ENCODE data around the gene SCML2.
"Not testable (repeated sequence)": the region's sequence is repeated elsewhere in the genome, so short reads cannot be mapped to it uniquely, and the experiment has no call there.

The SCML2 gene

DNA sequence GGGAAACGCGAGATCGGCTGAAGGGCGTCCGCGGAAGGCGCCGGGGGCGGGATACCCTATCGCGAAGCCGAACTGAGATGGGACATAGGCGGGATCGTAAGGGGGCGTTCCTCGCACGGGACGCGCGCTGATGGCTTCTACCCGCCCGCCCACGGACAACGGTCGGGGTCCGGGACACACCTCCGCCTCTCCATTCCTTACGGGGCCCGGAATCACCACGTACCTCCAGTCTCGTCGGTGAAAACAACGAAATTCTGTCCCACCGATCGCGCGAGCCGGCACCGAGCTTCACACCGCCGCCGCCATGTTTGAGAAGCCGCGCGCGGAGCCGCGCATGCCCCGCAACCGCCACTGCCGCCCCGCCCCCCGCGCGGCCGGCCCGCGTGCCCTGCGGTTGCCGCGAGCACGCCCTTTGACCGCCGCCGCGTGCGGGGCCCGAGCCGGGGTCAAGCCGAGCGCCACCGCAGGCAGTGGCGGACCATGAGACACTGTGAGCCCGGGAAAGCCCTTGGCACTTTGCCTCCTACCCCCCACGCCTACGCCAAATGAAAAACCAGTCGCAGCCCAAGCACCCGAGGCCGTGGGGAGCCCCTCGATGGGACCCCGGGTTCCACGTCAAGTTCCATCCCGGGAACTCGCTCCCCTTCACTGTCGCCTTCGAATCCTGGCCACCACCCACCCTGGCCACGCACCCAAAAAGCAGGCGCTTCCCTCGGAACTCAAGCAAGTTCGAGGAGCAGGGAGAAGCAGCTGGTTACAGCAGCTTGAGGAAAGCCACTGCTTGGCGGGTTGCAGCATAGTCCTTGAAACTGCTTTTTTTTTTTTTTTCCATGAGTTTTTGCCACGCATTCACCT is at the start of gene SCML2:
TSS of gene SCML2 (minus strand) at position 320 of the 855 bp plus-strand sequence. CDS start 20,617 bp downstream, outside the sequence.
- DNase-seq (ENCODE audit: low read depth in 1 of 2, low spot score in 1 of 2), result no peak

DNA sequence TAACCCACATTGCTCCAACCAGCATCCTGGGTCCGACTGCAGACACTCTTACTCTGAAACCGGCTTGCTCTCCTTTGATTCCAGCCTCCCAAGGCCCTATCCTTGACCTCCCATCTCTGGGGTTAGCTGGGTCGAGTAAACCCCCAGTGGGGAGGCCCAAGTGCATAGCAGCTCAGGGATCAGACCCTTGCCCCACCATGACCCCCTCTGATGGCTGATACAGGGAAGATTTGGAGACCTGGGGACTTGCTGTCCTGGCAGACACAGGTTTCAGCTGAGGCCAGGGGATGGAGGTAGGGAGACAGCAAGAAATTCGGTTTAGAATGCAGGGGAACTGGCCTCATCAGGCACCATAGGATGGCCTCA is 47.3 kb upstream of the SCML2 start:
- DNase-seq (ENCODE audit: low read depth in 1 of 2, low spot score in 1 of 2), result no peak

DNA sequence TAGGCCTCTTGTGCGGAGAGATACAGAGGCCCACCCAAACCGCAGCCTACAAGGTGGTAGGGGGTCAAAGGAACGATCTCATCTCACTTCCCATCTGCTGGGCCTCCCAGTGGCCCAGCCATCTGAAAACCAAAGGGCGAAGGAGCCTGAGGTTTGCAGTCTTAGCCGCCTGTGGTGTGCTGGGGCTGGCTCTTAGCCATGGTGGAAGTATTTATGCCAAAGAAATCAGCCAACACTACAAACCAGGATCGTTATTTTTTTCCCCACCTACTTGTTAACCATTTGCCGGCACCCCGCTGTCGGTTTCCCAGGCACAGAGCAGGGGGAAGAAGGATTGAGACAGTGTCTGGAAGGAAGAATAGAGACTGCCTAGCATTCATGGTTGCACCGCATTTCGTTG is 40.0 kb upstream of the SCML2 start:
- no peak for DNase-seq (ENCODE audit: low read depth in 1 of 2, low spot score in 1 of 2)

DNA sequence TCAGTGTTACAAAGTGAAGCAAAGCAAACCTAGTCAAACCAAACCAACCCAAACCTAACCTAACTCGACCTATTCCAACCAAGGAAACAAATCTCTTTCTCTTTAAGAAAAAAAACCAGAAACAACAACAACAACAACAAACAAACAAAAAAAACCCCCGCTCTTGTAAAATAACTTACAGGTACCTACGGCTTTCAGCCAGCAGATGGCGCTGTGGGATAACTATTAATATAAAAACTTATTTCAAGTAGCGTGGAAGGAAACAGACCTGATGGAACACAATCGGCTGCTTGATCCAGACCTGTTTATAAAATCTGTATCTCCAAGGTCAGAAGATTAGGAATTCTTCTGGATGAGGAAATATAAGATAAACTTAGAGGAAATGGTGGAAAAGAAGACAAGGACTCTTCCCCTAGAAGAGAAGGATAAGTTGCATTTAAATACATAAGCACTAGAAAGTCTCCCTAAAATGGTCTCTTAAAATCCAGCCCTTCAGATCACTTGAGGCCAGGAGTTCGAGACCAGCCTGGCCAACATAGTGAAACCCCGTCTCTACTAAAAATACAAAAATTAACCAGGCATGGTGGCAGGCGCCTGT is 36.6 kb upstream of the SCML2 start:
- DNase-seq (ENCODE audit: low read depth in 1 of 2, low spot score in 1 of 2), result peak; percentile 16 to 53

DNA sequence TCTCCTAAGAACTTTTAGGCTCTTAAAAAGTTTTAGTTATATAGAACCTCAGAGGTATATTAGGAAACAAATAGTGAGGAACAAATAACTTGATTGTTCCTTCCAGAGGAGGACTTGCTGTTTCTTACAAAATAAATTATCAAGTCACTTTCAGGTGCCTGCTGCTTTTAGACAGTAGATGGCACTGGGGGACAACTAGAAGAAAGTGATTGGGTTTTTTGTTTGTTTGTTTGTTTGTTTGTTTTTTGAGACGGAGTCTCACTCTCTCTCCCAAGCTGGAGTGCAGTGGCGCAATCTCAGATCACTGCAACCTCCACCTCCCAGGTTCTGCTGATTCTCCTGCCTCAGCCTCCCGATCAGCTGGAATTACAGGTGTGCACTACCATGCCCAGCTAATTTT is 35.5 kb upstream of the SCML2 start:
- DNase-seq (ENCODE audit: low read depth in 1 of 2, low spot score in 1 of 2), result no peak

DNA sequence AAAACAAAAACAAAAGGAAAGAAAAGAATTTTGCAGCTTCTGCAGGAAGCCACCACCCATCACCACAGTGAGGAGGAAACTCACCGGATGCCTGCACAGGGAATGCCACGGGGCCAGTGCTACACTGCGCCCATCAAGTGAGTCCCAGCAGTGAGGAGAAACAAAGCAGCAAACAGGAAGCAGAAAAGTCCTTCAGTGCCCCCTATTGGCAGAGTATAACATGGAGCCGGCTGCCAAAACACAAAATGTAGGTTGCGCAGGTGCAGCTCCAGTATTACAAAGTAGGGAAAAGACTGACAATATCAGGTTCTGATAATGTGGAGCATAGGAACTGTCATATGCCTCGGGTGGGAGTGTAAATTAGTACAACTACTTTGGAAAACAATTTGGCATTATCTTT is 23.3 kb upstream of the SCML2 start:
- DNase-seq (ENCODE audit: low read depth in 1 of 2, low spot score in 1 of 2), result no peak

DNA sequence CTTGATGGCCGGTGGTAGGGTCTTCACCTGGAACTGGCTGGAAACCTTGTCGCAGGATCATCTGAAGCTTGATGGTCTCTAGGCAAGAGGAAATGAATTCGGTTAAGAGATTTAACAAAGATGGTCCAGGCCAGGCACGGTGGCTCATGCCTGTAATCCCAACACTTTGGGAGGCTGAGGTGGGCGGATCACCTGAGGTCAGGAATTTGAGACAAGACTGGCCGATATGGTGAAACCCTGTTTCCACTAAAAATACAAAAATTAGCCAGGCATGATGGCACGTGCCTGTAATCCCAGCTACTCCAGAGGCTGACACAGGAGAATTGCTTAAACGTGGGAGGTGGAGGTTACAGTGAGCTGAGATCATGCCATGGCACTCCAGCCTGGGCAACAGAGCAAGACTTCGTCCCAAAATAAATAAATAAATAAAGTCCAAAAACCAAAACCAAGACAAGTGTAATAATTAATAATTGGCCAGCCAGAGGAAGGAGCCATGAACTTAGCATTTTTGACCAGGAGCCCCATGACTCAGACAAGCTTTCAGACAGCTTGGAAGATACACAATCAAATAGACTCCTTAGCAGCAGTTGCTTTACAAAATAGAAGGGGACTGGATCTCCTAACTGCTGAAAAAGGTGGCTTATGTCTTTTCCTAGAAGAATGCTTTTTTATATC is 20.8 kb upstream of the SCML2 start:
- DNase-seq (ENCODE audit: low read depth in 1 of 2, low spot score in 1 of 2), result not testable (repeated sequence)

DNA sequence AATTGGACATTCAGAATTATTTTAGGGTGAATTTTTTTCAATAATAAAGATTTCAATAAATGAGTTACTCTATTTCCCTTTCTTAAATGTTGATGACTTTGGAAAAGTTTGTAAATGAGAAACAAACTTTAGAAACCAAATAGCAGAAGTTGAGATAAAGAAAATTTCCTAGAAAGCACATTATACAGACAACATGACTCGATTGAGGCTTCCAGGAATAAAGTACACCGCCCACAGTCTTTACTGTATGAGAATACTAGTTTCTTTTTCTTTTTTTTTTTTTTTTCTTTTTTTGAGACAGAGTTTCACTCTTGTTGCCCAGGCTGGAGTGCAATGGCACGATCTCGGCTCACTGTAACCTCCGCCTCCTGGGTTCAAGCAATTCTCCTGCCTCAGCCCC is 14.6 kb upstream of the SCML2 start:
- DNase-seq (ENCODE audit: low read depth in 1 of 2, low spot score in 1 of 2), result not testable (repeated sequence)

DNA sequence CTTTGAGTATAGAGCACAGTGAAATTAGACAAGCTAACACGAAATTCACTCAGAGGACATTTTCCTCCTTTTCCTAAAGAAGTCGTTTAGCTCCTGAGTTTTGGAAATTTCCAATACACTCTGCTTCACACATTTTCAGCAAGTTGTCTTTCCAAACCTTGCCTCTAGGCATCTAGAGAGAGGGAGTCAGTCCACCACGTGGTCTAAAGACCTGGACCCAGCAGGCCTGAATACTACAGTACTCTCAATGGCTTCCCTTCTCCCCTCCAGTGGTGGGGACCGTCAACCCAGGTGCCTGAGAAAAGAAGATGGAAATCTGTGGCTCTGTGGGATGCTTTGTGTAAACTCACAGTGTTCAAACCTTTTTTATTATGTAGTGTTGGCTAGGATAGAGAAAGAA is 13.9 kb upstream of the SCML2 start:
- no peak for DNase-seq (ENCODE audit: low read depth in 1 of 2, low spot score in 1 of 2)

DNA sequence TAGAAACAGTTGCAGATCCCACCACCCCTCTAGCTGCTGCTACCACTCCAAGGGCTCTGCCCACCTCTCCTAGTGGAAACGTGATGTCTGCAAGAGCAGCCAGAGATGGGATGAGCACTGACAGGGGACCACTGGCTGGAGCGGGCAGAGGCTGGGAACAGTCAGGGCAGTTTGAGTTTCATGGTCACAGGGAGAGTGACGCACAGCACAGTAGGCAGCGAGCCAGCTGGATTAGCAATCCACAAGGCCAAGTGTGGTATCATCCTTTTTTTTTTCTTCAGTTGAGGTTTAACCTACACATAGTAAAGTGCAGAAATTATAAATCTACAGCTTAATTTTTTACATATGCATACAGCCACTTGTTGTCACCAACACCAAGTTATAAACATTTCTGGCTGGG is 6.4 kb upstream of the SCML2 start:
- no peak for DNase-seq (ENCODE audit: low read depth in 1 of 2, low spot score in 1 of 2)

DNA sequence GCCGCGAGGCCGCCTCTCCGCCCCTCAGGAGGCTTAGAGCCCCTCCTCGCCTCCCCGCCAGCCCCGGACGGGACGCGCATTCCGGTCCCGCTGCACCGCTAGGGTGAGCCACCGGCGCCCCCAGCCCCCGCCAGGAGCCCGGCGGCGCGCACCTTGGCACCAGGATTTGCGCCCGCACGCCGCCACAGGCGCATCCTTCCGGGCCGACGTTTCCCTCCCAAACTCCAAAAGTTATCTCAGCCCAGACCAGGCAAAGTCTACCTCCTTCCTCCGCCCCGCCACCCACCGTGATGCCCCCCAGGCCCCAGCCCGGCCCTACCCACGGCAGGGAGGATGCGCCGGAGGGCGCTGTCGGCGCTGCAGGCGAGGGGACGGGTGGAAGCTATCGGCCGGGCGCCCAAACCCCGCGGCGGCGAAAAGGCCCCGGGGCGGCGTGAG is 538 bp downstream of the SCML2 start:
- no peak for DNase-seq (ENCODE audit: low read depth in 1 of 2, low spot score in 1 of 2)

DNA sequence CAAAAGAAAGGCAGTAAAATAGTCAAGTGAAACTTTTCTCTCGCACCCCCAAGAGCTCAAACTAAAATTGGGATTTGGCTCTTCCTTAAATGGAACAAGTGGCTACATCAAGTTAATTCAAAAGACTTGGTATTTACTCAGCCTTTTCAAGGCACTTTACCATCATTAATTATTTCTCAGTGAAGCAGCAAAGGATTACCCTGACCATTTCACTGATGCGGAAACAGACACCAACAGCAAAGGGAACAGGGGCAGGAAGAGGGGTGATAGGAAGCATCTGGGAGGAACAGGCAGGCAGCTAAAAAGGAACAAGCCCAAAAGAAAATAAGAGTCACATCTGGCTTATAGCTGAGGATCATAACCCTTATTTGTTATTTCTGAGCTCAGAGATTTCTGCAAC is 2.7 kb downstream of the SCML2 start:
- DNase-seq (ENCODE audit: low read depth in 1 of 2, low spot score in 1 of 2), result no peak

DNA sequence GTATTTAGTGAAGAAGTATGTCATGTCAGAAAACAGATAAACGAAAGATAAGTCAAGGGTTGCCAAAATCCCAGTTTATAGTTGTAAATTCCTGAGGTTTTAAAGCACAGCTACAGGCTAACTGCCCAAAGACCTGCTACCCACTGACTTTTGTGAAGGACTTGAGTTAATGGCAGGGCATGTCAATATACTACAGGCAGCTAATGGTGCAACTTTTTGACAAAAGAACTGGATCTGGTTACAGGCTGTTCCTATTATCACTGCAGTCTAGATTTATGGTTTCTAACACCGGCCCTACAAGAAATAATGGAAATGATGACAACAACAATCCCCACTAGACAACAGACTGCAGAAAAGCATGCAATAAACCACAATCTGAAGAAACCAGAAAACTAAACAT is 6.4 kb downstream of the SCML2 start:
- DNase-seq (ENCODE audit: low read depth in 1 of 2, low spot score in 1 of 2), result no peak

DNA sequence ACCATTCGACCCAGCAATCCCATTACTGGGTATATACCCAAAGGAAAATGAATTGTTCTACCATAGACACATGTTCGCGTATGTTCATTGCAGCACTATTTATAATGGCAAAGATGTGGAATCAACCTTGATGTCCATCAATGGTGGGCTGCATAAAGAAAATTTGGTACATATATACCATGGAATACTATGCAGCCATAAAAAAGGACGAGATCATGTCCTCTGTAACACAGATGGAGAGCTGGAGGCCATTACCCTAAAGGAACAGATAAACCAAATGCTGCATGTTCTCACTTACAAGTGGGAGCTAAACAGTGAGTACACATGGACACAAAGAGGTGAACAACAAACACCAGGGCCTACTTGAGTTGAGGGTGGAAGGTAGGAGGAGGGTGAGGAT is 45.1 kb downstream of the SCML2 start:
- DNase-seq (ENCODE audit: low read depth in 1 of 2, low spot score in 1 of 2), result no peak

DNA sequence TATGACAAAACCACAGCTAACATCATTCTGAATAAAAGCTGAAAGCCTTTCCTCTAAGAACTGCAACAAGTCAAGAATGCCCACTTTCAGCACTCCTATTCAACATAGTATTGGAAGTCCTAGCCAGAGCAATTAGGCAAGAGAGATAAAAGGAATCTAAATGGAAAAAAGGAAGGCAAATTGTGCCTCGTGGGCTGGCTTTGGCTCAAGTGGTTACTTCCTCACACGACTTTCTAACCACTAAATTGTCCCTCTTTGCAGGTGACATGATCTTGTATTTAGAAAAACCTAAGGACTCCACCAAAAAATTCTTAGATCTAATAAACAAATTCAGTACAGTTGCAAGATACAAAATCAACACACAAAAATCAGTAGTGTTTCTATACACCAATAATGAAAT is 57.2 kb downstream of the SCML2 start:
- no peak for DNase-seq (ENCODE audit: low read depth in 1 of 2, low spot score in 1 of 2)

DNA sequence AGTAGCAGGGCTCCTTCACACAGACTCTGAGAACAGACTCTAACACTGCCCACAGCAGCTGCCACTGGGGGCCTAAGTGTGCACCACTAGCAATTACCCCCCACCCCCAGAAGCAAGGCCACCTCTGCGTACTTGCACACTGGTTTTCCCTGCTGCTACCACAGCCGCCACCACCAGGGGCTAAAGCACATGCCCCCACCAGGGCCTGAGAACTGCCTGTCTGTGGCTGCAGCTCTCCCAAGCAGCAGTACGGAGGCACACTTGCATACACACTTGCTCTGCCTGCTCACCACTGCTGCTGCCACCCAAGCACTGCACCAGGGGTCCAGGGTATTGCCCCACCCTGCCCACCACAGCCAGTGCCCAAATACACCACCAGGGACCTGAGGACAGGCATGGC is 59.6 kb downstream of the SCML2 start:
- no peak for DNase-seq (ENCODE audit: low read depth in 1 of 2, low spot score in 1 of 2)

DNA sequence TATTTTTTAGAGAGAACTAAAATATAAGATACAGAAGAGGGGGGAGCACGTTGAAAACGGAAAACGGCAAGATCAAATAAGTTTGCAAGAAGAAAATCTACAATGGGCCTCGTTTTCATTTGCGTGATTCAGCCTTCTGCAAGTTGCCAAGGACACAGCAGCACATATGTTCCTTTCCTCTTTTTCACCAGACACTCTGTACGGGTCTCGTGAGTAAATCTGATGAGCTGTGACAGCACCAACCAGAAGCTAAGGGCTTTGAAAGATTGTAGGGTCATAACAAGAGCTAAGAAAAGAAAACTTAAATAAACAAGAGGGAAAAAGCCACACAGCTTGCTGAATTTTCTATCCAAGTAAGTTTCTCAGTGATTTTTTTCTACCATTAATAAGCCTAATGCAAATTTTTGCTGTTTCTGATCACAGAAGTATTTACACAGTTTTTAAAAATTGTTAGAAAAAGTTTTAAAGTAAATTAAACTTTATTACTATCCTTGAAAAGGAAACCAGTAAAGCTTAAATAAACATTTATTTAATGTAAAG is 63.4 kb downstream of the SCML2 start:
- DNase-seq (ENCODE audit: low read depth in 1 of 2, low spot score in 1 of 2), result no peak

DNA sequence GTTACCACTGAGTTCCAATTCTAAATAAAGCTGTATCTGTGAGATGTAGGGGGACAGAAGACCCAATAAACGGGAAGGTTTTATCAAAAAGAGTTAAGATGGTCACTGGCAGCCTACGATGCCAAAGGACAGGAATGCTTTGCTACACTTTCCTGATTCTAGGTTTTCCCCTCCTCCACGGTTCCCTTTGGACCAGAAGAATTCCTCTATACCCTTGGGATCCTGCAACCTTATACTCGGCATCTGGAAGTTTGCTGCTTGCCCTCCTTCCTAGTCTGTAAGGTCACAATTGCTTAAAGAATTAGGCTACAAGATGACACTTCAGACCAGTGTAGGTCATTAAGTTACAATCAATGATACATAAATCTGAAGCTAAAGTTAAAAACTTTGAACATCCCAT is 64.3 kb downstream of the SCML2 start:
- no peak for DNase-seq (ENCODE audit: low read depth in 1 of 2, low spot score in 1 of 2)

DNA sequence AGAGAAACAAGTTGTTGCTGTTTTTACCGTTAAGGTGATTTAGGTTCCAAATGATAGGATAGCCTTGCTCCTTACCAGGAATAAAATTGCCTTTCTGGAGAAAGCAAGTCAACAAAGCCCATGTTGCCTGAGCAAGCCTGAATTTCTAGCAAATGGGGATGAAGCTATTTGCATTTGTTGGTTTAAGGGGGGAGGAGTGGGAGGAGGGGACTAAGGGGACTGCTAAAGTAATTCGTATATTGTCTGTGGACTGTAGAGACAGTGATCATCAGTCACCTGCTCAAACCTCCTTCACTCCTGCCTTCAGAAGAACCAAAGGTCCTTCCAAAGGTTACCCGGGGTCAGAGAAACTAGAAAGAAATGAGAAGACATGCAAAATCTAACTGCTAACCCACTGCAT is 65.8 kb downstream of the SCML2 start:
- DNase-seq (ENCODE audit: low read depth in 1 of 2, low spot score in 1 of 2), result no peak

DNA sequence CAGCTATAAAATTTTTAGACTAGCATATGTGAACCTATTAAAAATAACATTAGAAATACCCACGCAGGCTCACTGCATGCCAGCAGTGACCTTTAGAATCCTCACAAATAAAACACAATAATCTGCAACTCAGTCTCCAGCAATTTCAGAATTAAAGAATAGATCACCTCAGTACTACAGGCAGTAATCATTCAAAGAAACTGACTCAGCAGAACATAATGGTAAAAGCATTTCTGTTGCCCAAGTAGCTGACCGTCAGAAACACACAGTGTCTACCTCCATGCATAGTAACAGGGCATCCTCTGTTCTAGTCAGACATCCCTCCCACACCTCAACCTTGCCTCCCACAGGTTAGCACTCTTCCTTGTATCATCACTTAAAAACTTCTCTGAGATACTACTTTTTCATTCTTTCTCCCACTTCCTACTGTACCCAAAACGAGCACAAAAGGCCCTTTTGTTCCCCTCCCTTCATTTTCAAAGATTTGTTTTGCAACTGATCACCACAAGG is 68.1 kb downstream of the SCML2 start:
- no peak for DNase-seq (ENCODE audit: low read depth in 1 of 2, low spot score in 1 of 2)

DNA sequence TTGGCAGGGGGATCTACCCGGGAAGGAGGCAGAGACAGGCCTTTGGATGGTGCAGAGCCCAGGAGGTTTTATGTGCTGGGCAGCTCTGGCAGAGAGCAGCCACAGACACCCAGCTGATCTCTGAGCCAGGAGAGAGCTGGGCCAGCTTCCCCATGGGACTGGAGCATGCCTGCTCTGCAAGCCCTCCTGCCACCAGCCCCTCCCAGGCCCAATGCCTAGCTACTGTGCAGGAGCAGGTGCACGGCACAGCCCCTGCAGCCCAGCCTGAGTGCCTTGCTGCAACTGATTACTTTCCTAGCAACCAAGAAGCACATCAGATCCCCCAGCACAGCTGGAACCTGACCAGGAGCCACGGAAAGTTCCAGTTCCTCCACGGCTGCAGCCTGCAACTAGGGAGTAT is 76.0 kb downstream of the SCML2 start:
- DNase-seq (ENCODE audit: low read depth in 1 of 2, low spot score in 1 of 2), result no peak

DNA sequence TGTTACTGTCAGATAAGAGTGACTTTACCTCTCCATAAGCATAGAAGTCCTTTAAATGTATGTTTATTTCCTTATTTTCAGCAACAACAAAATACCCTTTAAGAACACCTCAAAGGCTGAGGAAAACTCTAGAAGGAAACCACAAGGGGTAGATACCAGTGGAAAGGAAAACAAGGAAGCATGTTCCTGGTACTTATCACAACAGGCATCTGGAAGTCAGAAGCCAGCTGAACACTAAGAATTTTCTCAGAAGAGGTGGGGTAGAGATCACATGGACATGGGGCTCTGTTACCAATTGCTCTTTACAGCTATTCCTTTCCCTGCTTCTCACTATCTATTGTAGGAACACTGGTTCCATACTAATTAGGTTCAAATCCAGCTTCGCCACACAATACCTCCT is 82.3 kb downstream of the SCML2 start:
- DNase-seq (ENCODE audit: low read depth in 1 of 2, low spot score in 1 of 2), result no peak

Data from activated CD4-positive, alpha-beta T cell treated with anti-CD3 and anti-CD28 coated beads, Interleukin-2, amount 50 U/mL, for 24 hours (primary cell).